ENCODE data around the gene CCR1.

CCR1 gene

GRCh38 chr3:46235425-46235824, 27.3 kb upstream of the CCR1 start:
- H3K9me3 ChIP-seq (ENCODE audit: control insufficient read depth, low read length): no peaks in the 10 kb centered on the region
- no peak overlapping the region for H3K4me3 ChIP-seq (ENCODE audit: low read depth, low read length)
- H3K27ac ChIP-seq: no peak overlapping the region
- no peaks in the 10 kb centered on the region for H3K79me2 ChIP-seq
- H3K27me3 ChIP-seq (ENCODE audit: control insufficient read depth, insufficient read depth, low read length): no peaks in the 10 kb centered on the region
- TF ChIP-seq CTCF (IDR thresholded peaks at IDR 0.05): no peak
- H2AFZ ChIP-seq: no peak overlapping the region
- no peak overlapping the region for H3K4me2 ChIP-seq (ENCODE audit: low read length)
- no peaks in the 10 kb centered on the region for H3K4me1 ChIP-seq
- H3K36me3 ChIP-seq (ENCODE audit: control insufficient read depth, insufficient read depth, low read length): no peaks in the 10 kb centered on the region
- no peak overlapping the region for H3K9ac ChIP-seq

GRCh38 chr3:46233194-46233593, 25.1 kb upstream of the CCR1 start:
- Histone ChIP-seq H3K9ac (no peak overlapping the region), H3K79me2 (no peaks in the 10 kb centered on the region), H3K9me3 (ENCODE audit: control insufficient read depth, low read length) (no peaks in the 10 kb centered on the region), H3K27me3 (ENCODE audit: control insufficient read depth, insufficient read depth, low read length) (no peaks in the 10 kb centered on the region), H3K27ac (no peak overlapping the region), H3K4me2 (ENCODE audit: low read length) (no peak overlapping the region), H3K36me3 (ENCODE audit: control insufficient read depth, insufficient read depth, low read length) (no peaks in the 10 kb centered on the region), H3K4me3 (ENCODE audit: low read depth, low read length) (no peak overlapping the region), H3K4me1 (no peaks in the 10 kb centered on the region), H2AFZ (no peak overlapping the region)
- TF ChIP-seq CTCF (IDR thresholded peaks at IDR 0.05): no peak

GRCh38 chr3:46231323-46231722, 23.2 kb upstream of the CCR1 start:
- Histone ChIP-seq H3K27me3 (ENCODE audit: control insufficient read depth, insufficient read depth, low read length) (no peaks in the 10 kb centered on the region), H3K36me3 (ENCODE audit: control insufficient read depth, insufficient read depth, low read length) (no peaks in the 10 kb centered on the region), H3K9me3 (ENCODE audit: control insufficient read depth, low read length) (no peaks in the 10 kb centered on the region), H3K27ac (no peak overlapping the region), H3K4me2 (ENCODE audit: low read length) (no peak overlapping the region), H3K4me3 (ENCODE audit: low read depth, low read length) (no peak overlapping the region), H3K9ac (no peak overlapping the region), H2AFZ (no peak overlapping the region), H3K4me1 (no peaks in the 10 kb centered on the region), H3K79me2 (no peaks in the 10 kb centered on the region)
- no peak for TF ChIP-seq CTCF (IDR thresholded peaks at IDR 0.05)

GRCh38 chr3:46228260-46229242, 20.4 kb upstream of the CCR1 start:
- H3K9me3 ChIP-seq (ENCODE audit: control insufficient read depth, low read length): no peaks in the 10 kb centered on the region
- H3K79me2 ChIP-seq: no peaks in the 10 kb centered on the region
- H3K27ac ChIP-seq: no peak overlapping the region
- H3K4me3 ChIP-seq (ENCODE audit: low read depth, low read length): no peak overlapping the region
- no peaks in the 10 kb centered on the region for H3K27me3 ChIP-seq (ENCODE audit: control insufficient read depth, insufficient read depth, low read length)
- no peak for TF ChIP-seq CTCF (IDR thresholded peaks at IDR 0.05)
- no peak overlapping the region for H3K4me2 ChIP-seq (ENCODE audit: low read length)
- H3K9ac ChIP-seq: no peak overlapping the region
- H3K4me1 ChIP-seq: no peaks in the 10 kb centered on the region
- no peak overlapping the region for H2AFZ ChIP-seq
- H3K36me3 ChIP-seq (ENCODE audit: control insufficient read depth, insufficient read depth, low read length): no peaks in the 10 kb centered on the region
